Measurements from ENCODE around the gene ZNRF3.
"Not testable (repeated sequence)": the region's sequence is repeated elsewhere in the genome, so short reads cannot be mapped to it uniquely, and the experiment has no call there.

Gene ZNRF3

DNA sequence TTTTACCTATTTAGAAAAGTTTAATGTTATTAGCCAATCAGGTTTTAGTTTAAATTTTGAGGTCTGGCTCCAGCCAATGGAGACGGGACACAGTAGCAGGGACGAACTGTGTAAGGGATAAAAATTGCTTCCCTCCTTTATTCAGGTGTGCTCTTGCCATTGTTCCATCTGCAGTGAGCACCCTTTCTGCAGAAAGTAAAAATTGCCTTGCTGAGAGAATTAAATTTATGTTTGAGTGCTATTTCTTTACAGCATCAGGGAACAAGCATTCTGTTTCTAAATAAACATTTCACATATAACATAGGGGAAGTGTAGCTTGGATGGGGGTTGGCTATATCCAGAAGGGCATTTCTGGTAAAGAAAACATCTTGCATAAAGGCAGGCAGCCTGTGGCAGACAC lies 36.4 kb upstream of the ZNRF3 start:
- H3K27ac ChIP-seq = no peak overlapping the region
- DNase-seq (ENCODE audit: low spot score) = no peak
- ChIA-PET POLR2A (ENCODE audit: low non-redundant PET) (no interaction called here), CTCF (no interaction called here)
- TF ChIP-seq, protein P1, sequence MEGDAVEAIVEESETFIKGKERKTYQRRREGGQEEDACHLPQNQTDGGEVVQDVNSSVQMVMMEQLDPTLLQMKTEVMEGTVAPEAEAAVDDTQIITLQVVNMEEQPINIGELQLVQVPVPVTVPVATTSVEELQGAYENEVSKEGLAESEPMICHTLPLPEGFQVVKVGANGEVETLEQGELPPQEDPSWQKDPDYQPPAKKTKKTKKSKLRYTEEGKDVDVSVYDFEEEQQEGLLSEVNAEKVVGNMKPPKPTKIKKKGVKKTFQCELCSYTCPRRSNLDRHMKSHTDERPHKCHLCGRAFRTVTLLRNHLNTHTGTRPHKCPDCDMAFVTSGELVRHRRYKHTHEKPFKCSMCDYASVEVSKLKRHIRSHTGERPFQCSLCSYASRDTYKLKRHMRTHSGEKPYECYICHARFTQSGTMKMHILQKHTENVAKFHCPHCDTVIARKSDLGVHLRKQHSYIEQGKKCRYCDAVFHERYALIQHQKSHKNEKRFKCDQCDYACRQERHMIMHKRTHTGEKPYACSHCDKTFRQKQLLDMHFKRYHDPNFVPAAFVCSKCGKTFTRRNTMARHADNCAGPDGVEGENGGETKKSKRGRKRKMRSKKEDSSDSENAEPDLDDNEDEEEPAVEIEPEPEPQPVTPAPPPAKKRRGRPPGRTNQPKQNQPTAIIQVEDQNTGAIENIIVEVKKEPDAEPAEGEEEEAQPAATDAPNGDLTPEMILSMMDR (conservative IDR thresholded peaks at IDR 0.05; ENCODE audit: low read depth) = no peak

DNA sequence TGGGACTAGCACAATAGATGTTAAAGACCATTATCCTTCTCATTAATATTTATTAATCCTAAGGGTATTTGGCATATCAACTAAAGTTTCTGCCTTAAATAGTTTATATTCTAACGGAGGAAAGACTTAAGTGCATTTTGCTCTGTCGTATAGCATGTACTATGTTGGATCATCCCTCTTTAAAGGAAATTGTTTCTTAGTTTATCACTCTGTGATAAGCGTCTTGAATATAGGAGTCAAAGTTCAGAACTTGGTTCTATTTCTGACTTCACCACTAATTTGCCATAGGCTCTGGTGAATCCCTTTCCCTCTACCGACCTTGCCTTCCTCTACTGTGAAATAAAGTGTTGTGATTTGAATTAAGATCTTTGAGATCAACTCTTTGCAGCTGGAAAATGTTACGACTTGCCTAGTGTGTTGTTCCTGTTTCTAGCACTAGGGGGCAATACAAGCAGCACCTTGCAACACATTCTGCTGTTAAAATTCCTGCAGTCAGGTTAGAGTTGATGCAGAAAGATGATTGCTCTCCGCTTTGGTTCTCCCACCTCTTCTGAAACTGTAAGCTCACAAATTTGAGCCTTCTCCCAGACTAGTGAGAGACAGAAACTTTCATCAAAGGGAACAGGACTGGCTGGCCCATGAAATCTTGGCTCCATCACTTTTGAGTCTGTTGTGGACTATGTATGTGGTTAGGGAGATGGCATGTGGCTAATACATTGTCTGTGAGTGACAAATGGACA lies 27.8 kb upstream of the ZNRF3 start:
- ChIA-PET POLR2A (ENCODE audit: low non-redundant PET) (no interaction called here), CTCF (interaction anchor here (0.6 to 1.0 kb wide), 5 partner anchors 10 to 299 kb away, joined by 3 read pairs; no protein-coding TSS in a partner anchor)
- no peak overlapping the region for H3K27ac ChIP-seq
- TF ChIP-seq, protein P1 (conservative IDR thresholded peaks at IDR 0.05; ENCODE audit: low read depth) = peak; percentile 88
- peak; percentile 52 for DNase-seq (ENCODE audit: low spot score)

DNA sequence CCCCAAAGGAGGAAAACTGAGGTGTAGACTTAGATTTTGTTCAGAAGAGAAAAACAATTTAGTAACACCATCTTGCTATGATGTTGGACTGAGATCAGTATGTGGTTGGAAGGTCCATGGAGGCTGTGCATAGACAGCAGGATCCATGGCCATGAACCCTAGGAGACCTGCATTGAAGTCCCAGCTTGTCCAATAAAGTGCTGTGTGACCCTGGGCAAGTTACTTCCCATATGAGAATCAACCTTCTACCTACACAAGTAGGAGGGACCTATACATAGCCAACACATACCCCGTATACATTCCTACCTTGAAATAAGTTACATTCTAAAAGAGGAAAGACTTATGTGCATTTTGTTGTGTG lies 27.3 kb upstream of the ZNRF3 start:
- DNase-seq (ENCODE audit: low spot score) = no peak
- H3K27ac ChIP-seq = no peak overlapping the region
- CTCF ChIA-PET = interaction anchor here (0.6 to 1.0 kb wide), 3 partner anchors 181 to 184 kb away, joined by 3 read pairs; no protein-coding TSS in a partner anchor
- POLR2A ChIA-PET (ENCODE audit: low non-redundant PET) = no interaction called here
- TF ChIP-seq, protein P1 (conservative IDR thresholded peaks at IDR 0.05; ENCODE audit: low read depth) = no peak

DNA sequence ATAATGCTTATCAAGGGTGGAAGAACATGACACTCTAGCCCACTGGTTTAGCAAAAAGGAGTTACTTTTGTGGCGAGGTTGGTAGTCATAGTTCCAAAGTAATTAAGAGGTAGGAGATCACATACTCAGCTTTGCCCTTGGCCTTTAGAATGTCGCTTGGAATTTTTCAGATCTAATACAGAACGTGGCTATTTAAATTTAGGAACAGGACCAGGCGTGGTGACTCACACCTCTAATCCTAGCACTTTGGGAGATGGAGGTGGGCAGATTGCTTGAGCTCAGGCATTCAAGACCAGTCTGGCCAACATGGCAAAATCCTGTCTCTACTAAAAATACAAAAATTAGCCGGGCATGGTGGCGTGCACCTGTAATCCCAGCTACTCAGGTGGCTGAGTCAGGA lies 26.1 kb upstream of the ZNRF3 start:
- TF ChIP-seq, protein P1 (conservative IDR thresholded peaks at IDR 0.05; ENCODE audit: low read depth) = no peak
- no peak for DNase-seq (ENCODE audit: low spot score)
- ChIA-PET POLR2A (ENCODE audit: low non-redundant PET) (no interaction called here), CTCF (interaction anchor here (0.7 kb wide), 1 partner anchor 177 kb away, joined by 3 read pairs; no protein-coding TSS in a partner anchor)
- H3K27ac ChIP-seq = no peak overlapping the region

DNA sequence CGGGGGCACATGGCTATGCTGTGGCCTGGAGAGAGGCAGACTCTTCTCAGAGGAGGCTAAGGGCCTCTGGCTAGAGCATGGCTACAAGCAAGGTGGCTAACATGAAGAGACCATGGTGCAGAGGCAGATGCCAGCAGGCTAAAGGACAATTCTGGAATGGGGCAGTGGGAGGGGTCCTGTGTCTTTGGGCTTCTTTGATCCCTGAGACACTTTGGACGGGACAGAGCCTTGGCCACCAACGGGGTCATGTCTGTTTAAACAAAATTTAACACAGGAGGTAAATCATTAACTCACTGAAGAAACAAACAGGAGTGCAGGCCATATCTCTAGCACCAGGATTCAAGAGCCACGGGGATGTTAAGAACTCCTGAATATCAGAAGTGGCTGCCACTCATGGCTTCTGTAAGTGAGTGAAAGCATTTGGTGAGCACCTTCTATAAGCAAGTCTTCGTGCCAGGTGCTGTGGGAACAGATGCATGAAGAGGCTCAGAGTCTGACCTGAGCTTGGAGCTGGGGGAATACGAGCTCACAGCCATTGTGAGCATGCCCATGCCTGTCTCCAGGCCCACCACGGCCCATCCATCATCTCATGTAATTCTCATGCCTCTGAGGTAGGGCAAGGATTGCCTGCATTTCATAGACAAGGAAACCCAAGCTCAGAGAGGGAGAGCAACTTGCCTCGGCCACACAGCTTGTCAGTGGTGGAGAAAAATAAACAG lies 18.3 kb upstream of the ZNRF3 start:
- CTCF ChIA-PET = no interaction called here
- POLR2A ChIA-PET (ENCODE audit: low non-redundant PET) = no interaction called here
- DNase-seq (ENCODE audit: low spot score) = no peak

DNA sequence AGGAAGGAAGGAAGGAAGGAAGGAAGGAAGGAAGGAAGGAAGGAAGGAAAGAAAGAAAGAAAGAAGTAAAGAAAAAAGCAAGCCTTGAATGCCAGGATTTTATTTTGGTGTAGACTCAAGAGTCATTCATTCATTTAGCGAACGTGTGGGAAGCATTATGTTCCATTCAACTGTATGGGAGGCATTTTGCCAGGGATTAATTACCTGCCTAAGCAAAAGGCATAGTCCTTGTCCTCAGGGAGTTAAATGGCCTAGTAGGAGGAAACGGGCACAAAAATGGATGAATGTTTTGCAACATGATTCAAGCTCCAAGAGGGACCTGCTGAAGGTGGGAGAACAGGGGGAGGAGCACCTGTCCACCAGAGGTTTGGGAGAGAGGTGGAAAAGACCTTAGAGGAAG lies 16.2 kb upstream of the ZNRF3 start:
- H3K27ac ChIP-seq = no peak overlapping the region
- ChIA-PET POLR2A (ENCODE audit: low non-redundant PET) (no interaction called here), CTCF (no interaction called here)
- DNase-seq (ENCODE audit: low spot score) = no peak
- TF ChIP-seq, protein P1 (conservative IDR thresholded peaks at IDR 0.05; ENCODE audit: low read depth) = no peak

More for the DNA sequence above, 18.3 kb upstream of the ZNRF3 start:
- H3K27ac ChIP-seq = no peak overlapping the region
- TF ChIP-seq, protein P1 (conservative IDR thresholded peaks at IDR 0.05; ENCODE audit: low read depth) = no peak

DNA sequence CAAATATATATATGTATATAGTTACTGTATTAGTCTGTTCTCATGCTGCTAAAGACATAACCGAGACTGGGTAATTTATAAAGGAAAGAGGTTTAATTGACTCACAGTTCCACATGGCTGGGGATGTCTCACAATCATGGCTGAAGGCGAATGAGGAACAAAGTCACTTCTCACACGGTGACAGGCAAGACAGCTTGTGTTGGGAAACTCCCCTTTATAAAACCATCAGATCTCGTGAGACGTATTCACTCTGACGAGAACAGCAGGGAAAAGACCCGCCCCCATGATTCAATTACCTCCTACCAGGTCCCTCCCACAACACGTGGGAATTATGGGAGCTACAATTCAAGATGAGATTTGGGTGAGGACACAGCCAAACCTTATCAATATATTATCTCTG lies 15.0 kb upstream of the ZNRF3 start:
- CTCF ChIA-PET = interaction anchor here (0.7 kb wide), 1 partner anchor 358 kb away, joined by 3 read pairs; no protein-coding TSS in a partner anchor
- H3K27ac ChIP-seq; DNase-seq (ENCODE audit: low spot score); POLR2A ChIA-PET (ENCODE audit: low non-redundant PET): not testable (repeated sequence)
